ENCODE measurements around the gene TNNT1.

- no peak for TF ChIP-seq CTCF (IDR thresholded peaks at IDR 0.05)
- no peak for TF ChIP-seq EP300 (IDR thresholded peaks at IDR 0.05)
- TF ChIP-seq POLR2A (IDR thresholded peaks at IDR 0.05): peak in 1 of 2 donors; percentile 34
- TF ChIP-seq POLR2AphosphoS5 (IDR thresholded peaks at IDR 0.05): no peak
Measured at GRCh38 chr19:55116859-55117662, 31.9 kb downstream of the TNNT1 start, which contains the start of gene PPP1R12C.

Data from suprapubic skin (tissue), 4 donors.